Activated CD4-positive, alpha-beta memory T cell treated with anti-CD3 and anti-CD28 coated beads, Interleukin-2, amount 10 ng/mL, durations not matched to agents 7 days and 5 days (primary cell): ENCODE data around the gene KIAA0753. TPM values are rescaled to one million over a fixed set of nuclear protein-coding genes. Genes with fewer than 3 reads are reported as not detected.

ENCODE experiments used
- CTCF ChIA-PET: fragments of 350-600 bp; sonication (Branson Sonifier 250); formaldehyde crosslinking; loops from one replicate; lab custom pipeline; 2021; ENCODE audit warnings: antibody characterized with exemption, inconsistent platforms; lab: Charles Lee
- POLR2A ChIA-PET: fragments of 350-600 bp; sonication (Branson Sonifier 250); formaldehyde crosslinking; loops from one replicate; lab custom pipeline; 2021; ENCODE audit warnings: antibody characterized with exemption; lab: Charles Lee
- DNase-seq: peaks from one replicate; pipeline ENCODE4 v3.0.0-alpha.2; 2020
- H3K27ac Mint-ChIP-seq: one replicate; pipeline ENCODE4 v1.8.0; 2021; ENCODE audit warnings: mild to moderate bottlenecking, mixed read lengths
- H3K27me3 Mint-ChIP-seq: one replicate; pipeline ENCODE4 v1.8.0; 2021; ENCODE audit warnings: mixed read lengths
- H3K36me3 Mint-ChIP-seq: one replicate; pipeline ENCODE4 v1.8.0; 2021; ENCODE audit warnings: low read depth, mixed read lengths
- H3K4me1 Mint-ChIP-seq: one replicate; pipeline ENCODE4 v1.8.0; 2021; ENCODE audit warnings: mixed read lengths
- H3K4me3 Mint-ChIP-seq: one replicate; pipeline ENCODE4 v1.8.0; 2021; ENCODE audit warnings: mild to moderate bottlenecking, mixed read lengths
- H3K9me3 Mint-ChIP-seq: one replicate; pipeline ENCODE4 v1.8.0; 2021; ENCODE audit warnings: mixed read lengths
- total RNA-seq, 2 experiments: library from RNA; stranded (reverse); gene quantifications; one replicate each; pipeline ENCODE4 v1.2.3, GENCODE V29; 2021

KIAA0753 gene
- total RNA-seq, 2 experiments from 2014 or later, result 13.0 to 14.6 TPM

DNA sequence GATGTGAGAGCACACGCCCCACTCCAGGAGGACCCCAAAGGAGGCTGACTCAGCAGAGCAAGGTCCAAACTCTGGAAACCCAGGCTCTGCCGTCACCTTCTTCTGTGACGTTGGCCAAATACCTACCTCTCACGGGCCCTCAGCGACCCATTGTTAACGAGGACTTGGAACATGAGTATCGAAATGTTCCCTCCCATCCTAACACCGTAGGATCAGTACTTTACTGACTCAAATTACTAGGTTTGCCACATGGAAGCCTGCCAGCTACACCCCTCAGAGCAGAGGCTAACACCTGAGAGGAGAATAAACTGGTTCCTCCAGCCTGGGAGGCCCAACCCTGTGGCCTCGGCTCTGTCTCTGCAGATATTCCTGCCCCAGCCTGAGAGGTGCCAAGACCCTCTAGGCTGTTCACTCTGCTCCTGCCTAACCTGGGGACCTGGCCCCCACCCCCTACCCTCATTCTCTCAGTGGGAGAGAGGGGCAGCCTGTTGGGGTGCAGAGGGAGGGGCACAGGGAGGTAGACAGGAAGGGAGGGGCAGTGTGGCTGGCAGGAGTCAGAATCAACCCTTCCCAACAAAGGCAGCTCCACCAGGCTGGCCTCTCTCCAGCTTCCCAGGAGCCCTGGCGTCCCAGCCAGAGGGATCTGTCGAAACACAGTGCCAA lies 88.5 kb downstream of the KIAA0753 start:
- H3K27me3 Mint-ChIP-seq, result peaks cover 37% of the 10 kb centered on the region
- POLR2A ChIA-PET, result no interaction called here

DNA sequence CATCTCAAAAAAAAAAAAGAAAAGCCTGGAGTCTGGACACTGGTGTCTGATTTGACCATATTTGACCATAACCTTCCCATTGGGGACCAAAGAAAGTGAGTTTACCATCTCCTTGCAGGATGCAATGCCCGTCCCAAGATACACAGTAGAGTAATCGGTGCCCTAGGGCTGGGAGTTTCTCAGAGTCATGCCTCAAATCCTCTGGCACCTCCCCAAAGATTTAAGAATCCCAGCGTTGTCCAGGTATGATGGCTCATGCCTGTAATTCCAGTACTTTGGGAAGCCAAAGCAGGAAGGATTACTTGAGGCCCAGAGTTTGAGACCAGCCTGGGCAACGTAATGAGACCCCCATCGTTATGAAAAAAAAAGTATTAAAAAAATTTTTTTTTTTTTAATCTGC lies 89.2 kb downstream of the KIAA0753 start:
- CTCF ChIA-PET, result no interaction called here
- DNase-seq, result no peak
- no peaks in the 10 kb centered on the region for H3K9me3 Mint-ChIP-seq
- peaks cover 22% of the 10 kb centered on the region for H3K4me1 Mint-ChIP-seq
- POLR2A ChIA-PET, result no interaction called here
- no peaks in the 10 kb centered on the region for H3K36me3 Mint-ChIP-seq
- peaks cover 33% of the 10 kb centered on the region for H3K27me3 Mint-ChIP-seq
- no peak overlapping the region for H3K27ac Mint-ChIP-seq
- H3K4me3 Mint-ChIP-seq, result no peak overlapping the region

More for the DNA sequence above, 88.5 kb downstream of the KIAA0753 start:
- CTCF ChIA-PET, result no interaction called here
- no peak overlapping the region for H3K27ac Mint-ChIP-seq
- no peaks in the 10 kb centered on the region for H3K9me3 Mint-ChIP-seq
- H3K4me3 Mint-ChIP-seq, result no peak overlapping the region
- DNase-seq, result no peak
- H3K36me3 Mint-ChIP-seq, result no peaks in the 10 kb centered on the region
- peaks cover 22% of the 10 kb centered on the region for H3K4me1 Mint-ChIP-seq

DNA sequence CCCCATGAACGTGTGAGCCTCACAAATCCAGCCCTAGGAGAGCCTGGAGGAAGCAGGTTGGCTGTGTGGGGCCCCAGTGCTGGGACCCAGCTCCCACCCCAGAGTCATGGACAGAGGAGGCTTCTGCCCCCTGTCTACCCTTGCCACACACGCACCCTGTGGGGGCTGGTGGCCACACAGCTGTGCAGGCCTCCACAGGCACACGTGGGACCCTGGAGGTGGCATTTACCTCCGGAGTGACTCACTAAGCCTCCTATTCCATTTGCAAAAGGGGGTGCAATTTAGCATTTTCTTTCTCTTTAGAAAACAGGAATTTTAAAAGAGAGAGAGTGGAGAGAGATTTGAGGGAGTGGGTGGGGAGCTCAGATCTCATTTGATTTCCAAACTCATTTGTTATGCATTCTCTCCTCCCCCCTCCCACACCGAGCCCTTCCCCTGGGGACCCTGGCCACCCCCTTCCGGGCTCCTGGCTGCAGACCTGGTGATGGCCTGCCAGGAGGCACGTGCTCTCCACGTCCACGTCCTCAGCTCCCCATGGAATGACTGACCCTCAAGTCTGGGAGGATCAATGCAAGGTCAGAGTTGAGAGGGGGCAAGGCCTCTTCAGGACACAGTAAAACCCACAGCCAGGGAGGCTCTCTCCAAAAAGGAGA lies 91.0 kb downstream of the KIAA0753 start:
- CTCF ChIA-PET, result interaction anchor here (1.2 kb wide), 1 partner anchor 77 kb away, joined by 3 read pairs; no protein-coding TSS in a partner anchor
- Mint-ChIP-seq H3K9me3 (no peaks in the 10 kb centered on the region), H3K36me3 (no peaks in the 10 kb centered on the region), H3K4me3 (no peak overlapping the region), H3K27ac (no peak overlapping the region), H3K4me1 (peaks cover 13% of the 10 kb centered on the region), H3K27me3 (peaks cover 22% of the 10 kb centered on the region)
- DNase-seq, result no peak
- POLR2A ChIA-PET, result no interaction called here

- Mint-ChIP-seq H3K27me3 (peaks cover 14% of the 10 kb centered on the region), H3K36me3 (no peaks in the 10 kb centered on the region), H3K4me1 (peaks cover 13% of the 10 kb centered on the region), H3K4me3 (no peak overlapping the region), H3K9me3 (no peaks in the 10 kb centered on the region), H3K27ac (no peak overlapping the region)
- peak; percentile 49 for DNase-seq
- POLR2A ChIA-PET, result interaction anchor here (1.3 kb wide), 1 partner anchor 25 kb away, joined by 3 read pairs; no protein-coding TSS in a partner anchor
- CTCF ChIA-PET, result interaction anchor here (1.2 kb wide), 1 partner anchor 76 kb away, joined by 3 read pairs; no protein-coding TSS in a partner anchor
Observed at GRCh38 chr17:6548578-6549330, 91.8 kb downstream of the KIAA0753 start.

- CTCF ChIA-PET, result no interaction called here
- H3K27ac Mint-ChIP-seq, result peak overlapping the region; percentile 24
- H3K4me3 Mint-ChIP-seq, result no peak overlapping the region
- POLR2A ChIA-PET, result interaction anchor here (1.3 kb wide), 1 partner anchor 26 kb away, joined by 3 read pairs; no protein-coding TSS in a partner anchor
- H3K4me1 Mint-ChIP-seq, result peaks cover 13% of the 10 kb centered on the region
- DNase-seq, result no peak
- no peaks in the 10 kb centered on the region for H3K9me3 Mint-ChIP-seq
- H3K27me3 Mint-ChIP-seq, result peaks cover 7% of the 10 kb centered on the region
- H3K36me3 Mint-ChIP-seq, result no peaks in the 10 kb centered on the region
Observed at GRCh38 chr17:6548034-6548433, 92.5 kb downstream of the KIAA0753 start.

- ChIA-PET CTCF (no interaction called here), POLR2A (no interaction called here)
- Mint-ChIP-seq H3K9me3 (no peaks in the 10 kb centered on the region), H3K27me3 (peaks cover 5% of the 10 kb centered on the region), H3K36me3 (no peaks in the 10 kb centered on the region), H3K27ac (no peak overlapping the region), H3K4me3 (no peak overlapping the region), H3K4me1 (peaks cover 13% of the 10 kb centered on the region)
- DNase-seq, result no peak
Observed at GRCh38 chr17:6547336-6547735, 93.2 kb downstream of the KIAA0753 start.

GRCh38 chr17:6546069-6546718 lies 94.3 kb downstream of the KIAA0753 start:
- ChIA-PET POLR2A (no interaction called here), CTCF (interaction anchor here (0.6 kb wide), 1 partner anchor 364 kb away, joined by 4 read pairs; no protein-coding TSS in a partner anchor)
- Mint-ChIP-seq H3K27ac (no peak overlapping the region), H3K4me3 (no peak overlapping the region), H3K9me3 (no peaks in the 10 kb centered on the region), H3K4me1 (peaks cover 13% of the 10 kb centered on the region), H3K36me3 (no peaks in the 10 kb centered on the region), H3K27me3 (peaks cover 7% of the 10 kb centered on the region)
- no peak for DNase-seq

DNA sequence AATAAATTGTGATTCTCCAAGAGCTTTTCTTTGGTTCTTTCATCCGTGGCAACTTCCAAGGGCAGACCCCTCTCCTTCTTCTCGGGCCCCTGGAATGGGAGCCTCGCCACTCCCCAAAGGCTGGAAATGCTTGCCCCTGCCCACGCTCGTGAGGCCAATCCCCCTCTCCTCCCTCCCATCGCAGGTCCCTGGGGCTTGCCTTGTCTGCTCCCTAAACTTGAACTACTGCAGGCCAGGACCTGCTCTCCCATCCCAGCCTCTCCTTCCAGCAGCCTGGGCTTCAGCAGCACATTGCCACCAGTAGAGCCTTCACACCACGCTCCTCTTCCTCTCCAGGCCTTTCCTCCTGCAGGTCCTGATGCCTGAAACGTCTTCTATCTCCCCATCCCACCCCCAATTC lies 95.2 kb downstream of the KIAA0753 start:
- H3K4me3 Mint-ChIP-seq, result no peak overlapping the region
- H3K9me3 Mint-ChIP-seq, result no peaks in the 10 kb centered on the region
- peaks cover 13% of the 10 kb centered on the region for H3K4me1 Mint-ChIP-seq
- H3K27ac Mint-ChIP-seq, result no peak overlapping the region
- POLR2A ChIA-PET, result no interaction called here
- peaks cover 7% of the 10 kb centered on the region for H3K27me3 Mint-ChIP-seq
- H3K36me3 Mint-ChIP-seq, result no peaks in the 10 kb centered on the region
- no peak for DNase-seq
- CTCF ChIA-PET, result interaction anchor here (0.6 kb wide), 1 partner anchor 365 kb away, joined by 4 read pairs; no protein-coding TSS in a partner anchor

GRCh38 chr17:6544011-6544370 lies 96.5 kb downstream of the KIAA0753 start:
- CTCF ChIA-PET, result no interaction called here

GRCh38 chr17:6543079-6544010 lies 97.2 kb downstream of the KIAA0753 start:
- CTCF ChIA-PET, result no interaction called here
- POLR2A ChIA-PET, result no interaction called here
- H3K9me3 Mint-ChIP-seq, result no peaks in the 10 kb centered on the region
- no peaks in the 10 kb centered on the region for H3K36me3 Mint-ChIP-seq
- H3K27ac Mint-ChIP-seq, result no peak overlapping the region
- H3K27me3 Mint-ChIP-seq, result peaks cover 3% of the 10 kb centered on the region
- H3K4me3 Mint-ChIP-seq, result no peak overlapping the region
- peaks cover 4% of the 10 kb centered on the region for H3K4me1 Mint-ChIP-seq
- no peak for DNase-seq

More at GRCh38 chr17:6544011-6544370, 96.5 kb downstream of the KIAA0753 start:
- POLR2A ChIA-PET, result no interaction called here
- no peak overlapping the region for H3K27ac Mint-ChIP-seq
- no peak overlapping the region for H3K4me3 Mint-ChIP-seq
- peaks cover 10% of the 10 kb centered on the region for H3K4me1 Mint-ChIP-seq
- no peak for DNase-seq
- H3K9me3 Mint-ChIP-seq, result no peaks in the 10 kb centered on the region
- no peaks in the 10 kb centered on the region for H3K36me3 Mint-ChIP-seq
- H3K27me3 Mint-ChIP-seq, result peaks cover 7% of the 10 kb centered on the region

- DNase-seq, result no peak
- Mint-ChIP-seq H3K27ac (no peak overlapping the region), H3K36me3 (no peaks in the 10 kb centered on the region), H3K4me1 (no peaks in the 10 kb centered on the region), H3K27me3 (peaks cover 3% of the 10 kb centered on the region), H3K4me3 (no peak overlapping the region), H3K9me3 (no peaks in the 10 kb centered on the region)
- CTCF ChIA-PET, result no interaction called here
- POLR2A ChIA-PET, result no interaction called here
Observed at GRCh38 chr17:6542577-6542976, 97.9 kb downstream of the KIAA0753 start.

GRCh38 chr17:6541886-6542285 lies 98.6 kb downstream of the KIAA0753 start:
- DNase-seq, result no peak
- Mint-ChIP-seq H3K27me3 (peaks cover 3% of the 10 kb centered on the region), H3K9me3 (no peaks in the 10 kb centered on the region), H3K4me1 (no peaks in the 10 kb centered on the region), H3K4me3 (no peak overlapping the region), H3K27ac (no peak overlapping the region), H3K36me3 (no peaks in the 10 kb centered on the region)
- POLR2A ChIA-PET, result no interaction called here
- CTCF ChIA-PET, result no interaction called here
